HG03565 (cell line): ENCODE results near the gene BCL2L1.

Source experiments
- ATAC-seq: cut with Tn5 transposase; IDR thresholded peaks from one replicate; pipeline ENCODE4 v1.9.1; 2021; ENCODE audit warnings: mild to moderate bottlenecking, moderate library complexity; ENCODE audit not compliant: unreplicated experiment

Gene BCL2L1

DNA sequence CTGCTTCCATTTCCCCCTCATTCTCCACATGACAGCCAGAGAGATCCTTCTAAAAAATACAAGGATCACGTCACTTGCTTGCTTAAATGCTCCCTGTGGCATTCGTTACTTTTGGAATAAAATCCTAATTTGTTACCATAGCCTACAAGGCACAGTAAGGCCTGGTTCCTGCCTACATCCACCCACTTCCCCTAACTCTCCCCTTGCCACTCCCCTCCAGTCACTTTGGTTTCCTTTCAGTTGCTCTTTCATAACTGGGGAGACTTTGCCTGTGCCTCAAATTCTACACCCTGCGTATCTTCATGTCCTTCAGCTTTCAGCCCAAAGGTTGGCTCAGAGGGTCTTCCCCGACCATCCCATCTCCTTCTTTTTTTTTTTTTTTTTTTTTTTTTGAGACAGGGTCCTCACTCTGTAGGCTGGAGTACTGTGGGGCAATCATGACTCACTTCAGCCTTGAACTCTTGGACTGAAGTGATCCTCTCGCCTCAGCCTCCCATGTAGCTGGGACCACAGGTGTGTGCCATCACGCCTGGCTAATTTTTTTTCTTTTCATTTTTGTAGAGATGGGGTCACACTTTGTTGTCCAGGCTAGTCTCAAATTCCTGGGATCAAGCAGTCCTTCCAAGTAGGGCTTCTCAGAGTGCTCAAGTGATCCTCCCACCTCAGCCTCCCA is 105.1 kb downstream of the BCL2L1 start:
- peak; percentile 31 for ATAC-seq

- ATAC-seq, result no peak
Measured at GRCh38 chr20:31615416-31615815, 107.3 kb downstream of the BCL2L1 start.
